Stimulated activated CD8-positive, alpha-beta memory T cell treated with anti-CD3 and anti-CD28 coated beads, Interleukin-7, amount 100 ng/mL, for 4 hours (primary cell): ENCODE data around the gene NXN.
"Not testable (repeated sequence)": the region's sequence is repeated elsewhere in the genome, so short reads cannot be mapped to it uniquely, and the experiment has no call there.

Source experiments
- DNase-seq, 2 donors: peaks; one replicate each; pipeline ENCODE4 v3.0.0-alpha.2; 2020; ENCODE audit warnings: low read depth in 2 of 2

Gene NXN

DNA sequence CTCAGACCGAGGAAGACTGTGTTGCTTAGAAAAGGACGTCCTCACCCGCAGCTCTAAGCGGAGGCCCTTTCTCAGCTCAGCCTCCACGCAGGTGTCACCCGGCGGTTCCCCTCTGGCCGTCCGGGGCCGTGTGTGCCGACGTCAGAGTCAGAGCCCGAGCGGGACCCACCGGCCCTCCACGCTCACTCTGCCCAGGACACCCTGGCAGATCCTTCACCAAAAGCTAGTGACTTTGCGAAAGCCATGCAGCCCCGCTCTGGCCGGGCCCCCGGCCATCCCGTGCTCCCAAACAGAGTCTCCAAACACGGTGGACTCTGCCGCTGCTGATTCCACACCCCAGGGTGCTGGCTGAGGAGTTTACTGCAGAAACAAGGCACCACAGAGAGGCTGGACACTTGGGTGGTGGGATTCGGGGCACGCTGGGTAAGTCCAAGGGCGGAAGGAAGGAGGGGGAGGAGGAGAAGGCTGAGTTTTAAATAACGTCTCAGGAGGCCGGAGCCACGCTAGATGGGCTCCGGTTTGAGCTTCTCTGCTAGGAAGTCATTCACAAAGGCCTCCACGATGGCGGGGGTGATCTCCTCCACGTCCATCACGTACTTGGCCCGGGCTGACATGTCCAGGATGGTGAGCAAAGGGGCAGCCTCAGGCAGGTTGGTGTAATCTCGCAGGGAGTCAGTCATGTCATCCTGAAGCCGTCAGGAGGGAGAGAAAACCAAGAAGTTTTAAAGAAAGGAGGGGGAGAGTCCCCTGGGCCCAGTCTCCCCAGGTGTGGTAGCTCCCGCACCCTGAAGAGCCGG is 178.9 kb downstream of the NXN start:
- no peak for DNase-seq

DNA sequence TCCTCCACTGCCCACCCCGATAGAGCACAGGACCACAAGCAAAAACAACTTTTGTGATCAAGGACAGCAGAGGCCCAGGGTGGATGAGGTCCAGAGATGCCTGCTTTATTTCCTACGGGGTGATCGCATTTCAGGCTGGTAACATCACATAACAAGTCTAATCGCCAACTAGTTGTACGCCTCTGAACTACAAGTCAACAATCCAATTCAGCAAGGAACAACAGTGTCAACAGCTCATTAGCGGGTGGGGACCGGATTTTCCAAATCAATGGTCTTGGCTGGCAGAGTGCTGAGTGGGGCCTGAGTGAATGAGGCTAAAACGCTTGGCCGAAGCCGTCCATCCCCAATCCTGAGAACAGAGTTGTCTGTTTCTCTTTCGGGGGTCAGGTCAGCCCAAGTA is 180.3 kb downstream of the NXN start:
- no peak for DNase-seq

DNA sequence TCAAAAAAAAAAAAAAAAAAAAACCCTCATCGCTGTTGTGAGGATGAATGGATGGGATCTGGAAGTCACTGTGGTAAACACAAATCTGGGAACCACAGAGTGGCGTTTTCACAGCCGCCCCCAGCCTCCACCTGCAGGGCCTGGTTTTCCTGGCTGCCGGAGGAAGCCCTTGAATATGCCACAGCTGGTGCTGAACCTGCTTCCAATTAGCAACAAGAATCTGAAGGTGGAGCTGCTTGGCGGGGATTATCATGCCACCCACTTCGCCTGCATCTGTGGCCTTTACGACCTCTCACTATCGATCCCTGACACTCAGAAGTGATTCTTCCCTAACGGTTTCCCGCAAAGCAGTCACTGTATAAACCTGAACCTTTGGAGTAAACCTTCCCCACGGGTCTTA is 181.3 kb downstream of the NXN start:
- no peak for DNase-seq

DNA sequence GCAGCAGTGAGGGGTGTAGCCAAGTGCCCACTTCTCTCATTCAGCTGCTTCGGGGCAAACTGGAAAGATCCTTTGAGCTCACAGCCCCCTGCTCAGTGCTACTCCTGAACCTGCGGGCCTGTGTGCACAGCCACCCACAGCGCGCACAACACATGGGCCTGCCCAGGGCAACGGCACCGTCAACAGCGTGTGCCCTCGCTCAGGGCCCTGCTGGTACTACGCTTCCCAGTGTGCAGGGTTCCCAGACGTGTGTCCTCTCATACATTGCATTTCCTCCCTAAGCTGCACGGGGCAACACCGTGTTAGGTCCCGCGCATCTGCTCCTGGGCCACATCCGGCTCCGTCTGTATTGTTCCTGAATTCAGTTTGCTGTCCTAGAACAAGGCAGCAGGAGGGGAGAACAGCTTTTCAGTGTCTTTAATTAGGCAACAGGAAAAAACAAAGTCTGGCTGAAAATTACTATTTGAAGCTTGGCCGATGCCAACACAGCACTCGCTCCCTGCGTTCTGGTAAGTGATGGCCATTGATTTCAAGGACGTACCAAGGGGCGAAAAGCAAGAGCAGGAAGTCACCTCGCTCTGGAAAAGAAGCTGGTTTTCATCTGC is 182.2 kb downstream of the NXN start:
- DNase-seq = no peak

DNA sequence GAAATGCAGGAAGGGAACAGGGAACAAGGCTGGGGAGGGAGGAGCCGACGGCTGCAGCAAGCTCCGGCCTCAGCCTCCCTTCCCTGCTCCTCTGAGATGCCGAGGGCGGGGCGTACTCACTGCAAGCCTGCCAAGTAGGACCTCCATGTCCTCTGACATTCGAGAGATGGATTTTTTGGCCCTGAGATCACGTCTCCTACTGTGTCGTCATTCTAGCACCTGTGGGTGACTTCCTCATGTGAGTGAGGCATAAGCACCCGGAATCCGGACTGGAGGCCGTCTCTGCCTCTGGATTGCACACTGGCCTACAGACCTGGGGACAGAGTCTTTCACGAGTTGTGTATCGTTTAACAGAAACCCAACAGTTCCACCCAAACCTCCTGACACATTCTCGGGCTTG is 183.0 kb downstream of the NXN start:
- DNase-seq = no peak

DNA sequence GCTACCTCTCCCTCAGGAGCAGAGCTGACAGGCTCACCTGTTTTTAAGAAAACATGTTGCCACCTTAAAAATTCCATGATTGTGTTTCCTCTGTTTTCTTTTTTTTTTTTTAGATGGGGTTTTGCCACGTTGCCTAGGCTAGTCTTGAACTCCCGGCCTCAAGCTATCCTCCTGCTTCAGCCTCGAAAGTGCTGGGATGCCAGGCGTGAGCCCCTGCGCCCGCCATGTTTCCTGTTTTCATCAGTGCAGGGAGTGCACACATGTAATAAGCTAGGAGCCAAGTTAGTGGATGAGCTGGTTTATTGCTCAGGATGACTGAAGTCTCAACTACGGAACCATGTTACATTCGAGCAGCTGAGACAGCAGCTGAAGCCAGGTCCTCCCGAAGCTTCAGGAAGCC is 183.9 kb downstream of the NXN start:
- no peak for DNase-seq

DNA sequence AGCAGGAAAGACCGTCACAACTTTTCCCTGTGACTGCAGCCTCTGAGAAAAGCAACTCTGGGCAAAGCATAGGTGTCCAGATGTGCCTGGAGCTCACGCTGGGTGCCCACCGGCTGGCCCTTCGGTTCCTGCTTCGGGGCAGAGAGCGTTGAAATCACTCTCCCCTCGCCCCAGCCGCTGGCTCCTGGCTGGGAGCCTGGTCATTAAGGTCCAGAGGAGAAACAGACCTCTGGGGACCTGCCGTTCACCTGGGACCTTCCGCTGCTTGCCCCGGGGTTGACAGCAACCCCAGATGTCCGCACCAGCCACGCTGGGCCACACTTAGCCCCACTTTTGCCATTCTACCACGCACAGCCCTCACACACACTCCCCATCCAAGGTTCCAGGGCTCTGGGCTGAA is 184.3 kb downstream of the NXN start:
- no peak for DNase-seq

DNA sequence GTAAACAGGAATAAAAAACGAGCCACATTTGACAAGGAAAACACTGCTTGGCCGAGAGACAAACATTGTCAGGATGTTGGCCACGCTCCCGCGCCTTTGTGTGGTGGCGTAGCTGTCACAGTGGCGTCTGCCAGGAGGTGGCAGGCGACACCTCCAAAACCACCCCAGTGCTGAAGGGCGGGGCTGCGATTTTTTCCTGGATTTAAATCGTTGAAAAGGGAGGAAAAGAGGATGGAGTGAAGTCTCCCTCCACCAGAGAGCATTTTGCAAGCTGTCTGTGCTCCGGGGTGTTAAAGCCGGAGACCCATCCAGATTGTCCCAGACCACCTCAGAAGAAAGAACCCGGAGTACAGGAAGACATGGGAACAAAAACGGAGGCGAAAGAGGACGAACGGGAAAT is 184.7 kb downstream of the NXN start:
- DNase-seq = peak in 1 of 2 donors; percentile 16

DNA sequence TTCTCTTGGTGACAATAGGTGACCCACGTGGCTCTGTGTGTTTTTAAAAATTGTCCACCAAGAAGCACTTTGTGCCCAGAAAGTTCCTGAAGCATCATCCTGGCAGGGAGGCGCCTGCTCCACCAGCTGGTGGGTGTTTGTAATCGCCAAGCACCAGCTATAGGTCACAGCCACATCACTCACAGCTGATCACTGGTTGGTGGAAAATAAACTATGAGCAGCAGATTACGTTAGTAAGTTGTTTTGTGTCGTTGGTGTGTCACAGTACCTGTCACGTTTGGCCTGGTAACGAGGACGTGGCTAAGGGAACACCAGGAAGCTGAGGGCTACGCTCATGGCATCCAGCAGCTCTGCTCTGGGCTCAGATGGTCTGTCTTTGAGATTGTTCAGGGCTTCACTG is 187.3 kb downstream of the NXN start:
- DNase-seq = no peak

DNA sequence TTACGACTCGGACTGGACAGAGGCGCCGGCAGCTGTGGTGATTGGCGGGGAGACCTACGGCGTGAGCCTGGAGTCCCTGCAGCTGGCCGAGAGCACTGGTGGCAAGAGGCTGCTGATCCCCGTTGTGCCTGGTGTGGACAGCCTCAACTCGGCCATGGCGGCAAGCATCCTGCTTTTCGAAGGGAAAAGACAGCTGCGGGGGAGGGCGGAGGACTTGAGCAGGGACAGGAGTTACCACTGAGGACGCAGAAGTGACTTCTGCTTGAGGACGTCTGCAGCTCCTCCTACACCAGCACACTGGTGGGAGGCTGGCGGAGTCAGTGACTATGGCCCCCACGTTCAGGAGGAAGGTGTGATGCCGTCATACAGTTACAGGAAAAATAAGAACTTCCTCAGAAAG is 187.7 kb downstream of the NXN start:
- no peak for DNase-seq

DNA sequence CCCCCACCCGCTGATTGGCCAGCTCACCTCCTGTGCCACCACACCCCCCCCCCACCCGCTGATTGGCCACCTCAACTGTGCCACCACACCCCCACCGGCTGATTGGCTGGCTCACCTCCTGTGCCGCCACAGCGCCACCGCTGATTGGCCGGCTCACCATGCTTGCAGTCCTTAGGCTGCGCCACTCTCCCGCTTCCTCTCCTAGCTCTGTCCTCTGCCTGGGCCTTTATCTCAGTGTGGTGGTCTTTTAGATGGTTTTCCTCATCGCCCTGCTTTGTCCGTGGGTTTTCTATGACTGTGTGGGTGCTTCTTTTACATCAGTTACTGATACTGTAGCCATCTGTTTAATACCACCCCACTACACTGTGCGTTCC is 188.7 kb downstream of the NXN start:
- not testable (repeated sequence) for DNase-seq

DNA sequence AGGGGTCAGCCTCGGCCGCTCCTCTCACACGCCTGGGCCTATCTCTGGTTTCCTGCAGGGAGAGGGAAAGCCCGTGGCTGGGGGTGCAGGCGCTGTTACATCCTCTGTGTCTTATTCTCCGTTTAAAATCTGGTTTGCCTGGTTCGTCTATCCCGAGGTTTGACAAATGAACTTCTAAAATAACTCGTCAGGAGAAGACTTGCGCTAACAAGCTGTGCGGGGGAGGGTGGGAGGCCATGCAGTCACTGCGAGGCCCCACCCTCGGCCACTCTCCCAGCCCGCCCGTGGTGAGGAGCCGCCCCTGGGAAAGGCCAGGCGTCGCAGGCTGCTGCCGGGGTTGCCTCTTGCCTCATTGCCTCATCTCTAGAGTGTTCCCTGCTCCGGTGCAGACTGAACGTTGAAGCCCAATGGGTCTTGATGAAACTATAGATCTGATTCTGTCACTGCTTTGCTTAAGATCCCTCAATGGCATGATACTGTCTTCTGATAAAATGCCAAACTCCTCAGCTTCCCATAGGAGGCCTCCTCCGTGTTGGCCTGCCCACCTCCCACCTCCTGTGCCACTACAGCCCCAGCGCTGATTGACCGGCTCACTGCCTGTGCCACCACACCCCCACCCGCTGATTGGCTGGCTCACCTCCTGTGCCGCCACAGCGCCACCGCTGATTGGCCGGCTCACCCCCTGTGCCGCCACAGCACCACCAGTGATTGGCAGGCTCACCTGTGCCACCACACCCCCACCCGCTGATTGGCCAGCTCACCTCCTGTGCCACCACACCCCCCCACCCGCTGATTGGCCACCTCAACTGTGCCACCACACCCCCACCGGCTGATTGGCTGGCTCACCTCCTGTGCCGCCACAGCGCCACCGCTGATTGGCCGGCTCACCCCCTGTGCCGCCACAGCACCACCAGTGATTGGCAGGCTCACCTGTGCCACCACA is 189.4 kb downstream of the NXN start:
- not testable (repeated sequence) for DNase-seq

DNA sequence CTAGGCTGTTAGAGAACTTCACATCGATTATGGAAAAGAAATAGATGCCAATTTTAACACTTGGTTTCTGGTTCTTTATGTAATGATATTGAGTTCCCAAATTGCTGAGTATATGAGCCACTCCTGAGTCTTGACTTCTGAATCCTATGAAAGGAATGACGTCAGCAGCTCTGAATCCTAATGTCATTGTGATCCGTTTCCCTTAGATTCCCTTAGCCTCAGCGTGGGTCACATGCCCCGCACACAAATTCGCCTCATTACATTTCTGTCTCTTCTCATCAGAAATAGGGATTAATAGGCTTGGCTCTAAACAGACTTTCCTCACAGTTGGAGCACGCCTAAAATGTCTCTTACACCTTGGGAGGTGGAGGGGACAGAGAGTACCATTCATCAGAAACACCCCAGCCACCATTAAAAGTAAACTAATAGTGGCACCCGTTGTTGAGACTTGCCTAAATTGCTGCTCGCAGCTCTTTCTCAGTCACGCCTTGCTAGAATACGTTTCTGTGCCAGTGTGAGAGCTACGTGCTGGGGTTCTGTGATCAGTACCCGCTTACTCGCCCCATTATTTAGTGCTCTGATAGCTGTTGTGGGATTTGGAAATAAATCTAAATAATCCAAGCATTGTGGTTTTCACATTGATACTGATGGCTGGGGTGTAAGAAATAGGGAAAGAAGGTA is 190.3 kb downstream of the NXN start:
- no peak for DNase-seq

DNA sequence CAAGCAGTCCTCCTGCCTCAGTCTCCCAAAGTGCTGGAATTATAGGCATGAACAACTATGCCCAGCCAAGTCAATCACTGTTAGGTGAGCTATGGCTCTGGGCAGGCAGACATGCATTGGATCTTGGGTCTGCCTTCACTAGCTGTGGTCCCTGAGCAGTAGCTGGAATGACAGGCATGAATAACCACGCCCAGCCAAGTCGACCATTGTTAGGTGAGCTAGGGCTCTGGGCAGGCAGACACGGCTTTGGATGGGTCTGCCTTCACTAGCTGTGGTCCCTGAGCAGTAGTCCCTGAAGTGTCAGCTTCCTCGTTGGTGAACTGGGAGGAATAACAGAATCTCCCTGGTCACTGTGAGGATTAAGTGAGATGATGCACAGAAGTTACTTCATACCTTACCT is 191.0 kb downstream of the NXN start:
- no peak for DNase-seq

DNA sequence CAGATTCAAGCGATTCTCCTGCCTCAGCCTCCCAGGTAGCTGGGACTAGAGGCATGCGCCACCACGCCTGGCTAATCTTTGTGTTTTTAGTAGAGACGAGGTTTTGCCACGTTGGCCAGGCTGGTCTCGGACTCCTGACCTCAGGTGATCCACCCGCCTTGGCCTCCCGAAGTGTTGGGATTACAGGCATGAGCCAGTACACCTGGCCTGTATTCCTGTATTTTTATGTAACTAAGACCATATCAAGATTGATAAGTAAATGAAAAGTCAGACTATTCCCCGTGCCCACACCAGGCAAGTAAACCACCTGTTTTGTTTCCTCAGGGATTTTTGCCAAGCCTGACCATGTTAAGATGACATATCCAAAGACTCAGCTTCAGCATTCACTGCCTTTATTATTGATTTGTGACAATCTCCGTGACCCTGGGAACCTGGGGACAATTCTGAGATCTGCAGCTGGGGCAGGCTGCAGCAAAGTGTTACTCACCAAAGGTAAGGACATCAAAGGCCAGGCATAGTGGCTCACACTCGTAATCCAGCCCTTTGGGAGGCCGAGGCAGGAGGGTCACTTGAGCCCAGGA is 191.8 kb downstream of the NXN start:
- no peak for DNase-seq

DNA sequence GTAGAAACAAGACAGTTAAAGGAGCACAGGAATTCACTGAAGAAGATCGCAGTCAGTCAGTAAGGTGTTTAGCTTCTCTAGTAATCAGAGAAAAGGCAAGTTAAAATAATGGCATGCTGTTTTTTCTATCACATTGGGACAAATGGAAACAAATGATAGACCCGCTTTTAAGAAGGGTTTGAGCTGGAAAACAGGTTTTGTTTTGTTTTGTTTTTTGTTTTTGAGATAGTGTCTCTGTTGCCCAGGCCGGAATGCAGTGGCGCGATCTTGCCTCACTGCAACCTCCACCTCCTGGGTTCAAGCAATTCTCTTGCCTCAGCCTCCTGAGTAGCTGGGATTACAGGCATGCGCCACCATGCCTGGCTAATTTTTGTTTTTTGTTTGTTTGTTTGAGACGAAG is 193.7 kb downstream of the NXN start:
- not testable (repeated sequence) for DNase-seq

DNA sequence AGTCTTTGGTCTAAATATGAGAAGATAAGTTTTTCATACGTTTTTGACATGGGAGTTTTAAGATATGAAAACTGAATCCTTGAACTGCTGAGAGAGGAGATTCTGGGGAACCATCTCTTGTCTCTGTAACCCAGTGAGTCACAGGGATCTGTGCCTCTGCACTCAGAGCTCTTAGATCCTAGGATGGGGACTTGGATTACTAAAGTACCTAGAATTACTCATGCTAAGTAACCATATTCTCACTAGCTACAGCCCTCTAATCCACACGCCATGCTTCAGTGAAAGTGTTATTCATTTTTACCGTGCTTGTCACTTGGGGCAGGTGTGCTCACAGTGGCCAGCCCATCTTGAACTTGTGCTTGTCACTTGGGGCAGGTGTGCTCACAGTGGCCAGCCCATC is 195.4 kb downstream of the NXN start:
- no peak for DNase-seq

DNA sequence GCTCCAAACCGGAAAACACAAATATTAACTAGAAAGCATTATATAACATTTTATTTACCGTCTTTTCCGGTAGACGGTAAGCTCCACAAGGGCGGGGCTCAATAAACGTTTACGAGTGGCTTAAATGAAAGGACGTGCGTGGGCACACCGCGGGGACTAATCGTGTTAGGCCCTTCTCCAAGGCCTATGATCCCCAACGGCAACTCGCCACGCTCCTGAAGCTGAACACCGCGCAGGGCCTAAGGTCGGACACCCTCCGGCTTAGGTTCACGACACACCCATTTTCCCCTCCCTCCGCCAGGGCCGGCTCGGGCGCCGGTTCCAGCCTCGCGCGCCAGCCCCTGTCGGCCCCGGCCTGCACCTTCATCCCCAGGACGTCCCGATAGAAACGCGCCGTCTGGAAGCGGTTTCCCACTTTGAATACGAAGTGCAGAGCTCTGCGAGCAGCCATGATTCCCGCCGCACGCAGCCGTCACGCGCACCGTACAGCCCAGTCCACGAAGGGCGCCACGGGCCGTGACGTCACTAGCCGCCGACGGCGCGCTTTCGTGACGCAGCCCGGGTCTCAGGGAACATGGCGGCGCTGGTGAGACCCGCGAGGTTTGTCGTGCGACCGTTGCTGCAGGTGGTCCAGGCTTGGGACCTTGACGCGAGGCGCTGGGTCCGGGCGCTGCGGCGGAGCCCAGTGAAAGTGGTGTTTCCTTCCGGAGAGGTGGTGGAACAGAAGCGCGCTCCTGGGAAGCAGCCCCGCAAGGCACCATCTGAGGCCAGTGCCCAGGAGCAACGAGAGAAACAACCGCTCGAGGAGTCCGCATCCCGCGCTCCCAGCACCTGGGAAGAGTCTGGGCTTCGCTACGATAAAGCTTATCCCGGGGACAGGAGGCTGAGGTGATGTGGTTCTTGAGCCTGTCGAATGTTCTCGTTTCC is 197.5 kb downstream of the NXN start, which contains the start of the genes GLOD4 and MRM3:
TSS of gene GLOD4 (minus strand) at position 476 of the 927 bp plus-strand sequence. CDS start at position 451, 25 bp downstream.
TSS of gene MRM3 (plus strand) at position 549 of the 927 bp plus-strand sequence. CDS start at position 575, 26 bp downstream.
- peak; percentile 85 to 92 for DNase-seq

DNA sequence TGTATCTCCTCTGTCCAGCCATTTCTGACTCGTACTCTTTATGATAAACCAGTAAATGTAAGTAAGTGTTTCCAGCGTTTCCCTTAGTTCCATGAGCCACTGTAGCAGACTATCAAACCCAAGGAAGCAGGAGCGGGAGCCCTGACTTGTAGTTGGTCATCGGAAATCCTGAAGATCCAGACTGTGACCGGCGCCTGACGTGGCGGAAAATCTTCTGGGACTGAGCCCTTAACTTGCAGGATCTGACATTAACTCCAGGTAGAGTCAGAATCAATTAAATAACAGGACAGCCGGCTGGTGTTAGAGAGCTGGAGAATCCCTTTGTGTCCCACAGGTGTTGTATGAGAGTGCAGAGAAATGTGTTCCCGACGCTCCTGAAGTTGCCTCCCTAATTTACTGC is 201.5 kb downstream of the NXN start:
- DNase-seq = no peak

DNA sequence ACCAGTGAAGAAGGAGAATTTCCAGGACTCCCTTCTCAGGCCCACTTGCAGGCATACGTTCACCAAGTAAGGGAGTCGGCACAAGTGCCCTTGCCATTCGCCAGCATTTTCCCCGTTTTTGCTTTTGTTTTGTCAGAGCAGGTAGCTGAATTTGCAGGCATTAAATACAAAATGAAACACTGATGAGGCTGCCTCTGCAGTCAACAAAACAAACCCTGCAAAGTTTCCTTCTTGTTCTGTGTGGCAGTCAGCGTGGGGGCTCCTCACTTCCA is 205.3 kb downstream of the NXN start:
- DNase-seq = no peak
